ENCODE data around the gene TMC3.
"Not testable (repeated sequence)": the region's sequence is repeated elsewhere in the genome, so short reads cannot be mapped to it uniquely, and the experiment has no call there.

TMC3 gene

GRCh38 chr15:81343371-81343770, 30.6 kb downstream of the TMC3 start:
- DNase-seq: no peak

GRCh38 chr15:81341351-81341750, 32.7 kb downstream of the TMC3 start:
- DNase-seq: no peak

- no peak for DNase-seq
Observed at GRCh38 chr15:81339851-81340250, 34.2 kb downstream of the TMC3 start.

- no peak for DNase-seq
Observed at GRCh38 chr15:81339321-81339720, 34.7 kb downstream of the TMC3 start.

GRCh38 chr15:81338170-81339007, 35.6 kb downstream of the TMC3 start:
- peak; percentile 4 to 17 for DNase-seq

GRCh38 chr15:81337713-81338157, 36.3 kb downstream of the TMC3 start:
- DNase-seq: no peak

- DNase-seq: no peak
Observed at GRCh38 chr15:81337241-81337640, 36.8 kb downstream of the TMC3 start.

- DNase-seq: peak; percentile 8 to 14
Observed at GRCh38 chr15:81336568-81336967, 37.4 kb downstream of the TMC3 start.

- no peak for DNase-seq
Observed at GRCh38 chr15:81335631-81336030, 38.4 kb downstream of the TMC3 start.

- no peak for DNase-seq
Observed at GRCh38 chr15:81334768-81335435, 39.1 kb downstream of the TMC3 start.

GRCh38 chr15:81333363-81333762, 40.6 kb downstream of the TMC3 start:
- no peak for DNase-seq

- DNase-seq: no peak
Observed at GRCh38 chr15:81332326-81332725, 41.7 kb downstream of the TMC3 start.

GRCh38 chr15:81331600-81331999, 42.4 kb downstream of the TMC3 start:
- DNase-seq: no peak

- not testable (repeated sequence) for DNase-seq
Observed at GRCh38 chr15:81331141-81331540, 42.9 kb downstream of the TMC3 start.

- DNase-seq: no peak
Observed at GRCh38 chr15:81330366-81331090, 43.5 kb downstream of the TMC3 start.

- no peak for DNase-seq
Observed at GRCh38 chr15:81329446-81329845, 44.6 kb downstream of the TMC3 start.

- DNase-seq: peak in 1 of 2 experiments; percentile 15
Observed at GRCh38 chr15:81327516-81327915, 46.5 kb downstream of the TMC3 start.

- no peak for DNase-seq
Observed at GRCh38 chr15:81326466-81327212, 47.4 kb downstream of the TMC3 start.

- DNase-seq: peak; percentile 93
Observed at GRCh38 chr15:81323944-81324881, 49.8 kb downstream of the TMC3 start, which contains the start of gene STARD5. Gene STARD5 (minus strand): TSS chr15:81324141. CDS start chr15:81324099, 42 bp downstream.

GRCh38 chr15:81323559-81323943, 50.5 kb downstream of the TMC3 start:
- no peak for DNase-seq

GRCh38 chr15:81322676-81323253, 51.2 kb downstream of the TMC3 start:
- no peak for DNase-seq

Data from AML-193 (cell line).